C4-2B (cell line): ENCODE data around the gene NLRC5.

Source experiments
- H3K27ac ChIP-seq: fragments of 450-650 bp; 2 replicates; pipeline ENCODE4 v1.5.1; 2017
- CTCF ChIP-seq: fragments of 450-650 bp; conservative IDR thresholded peaks from 2 replicates; pipeline ENCODE4 v1.5.1; 2017; ENCODE audit warnings: mild to moderate bottlenecking
- ZFX ChIP-seq: fragments of 450-650 bp; IDR thresholded peaks from 2 replicates; pipeline ENCODE4 v1.6.1; 2017

Gene NLRC5

GRCh38 chr16:56950881-56951771 is 38.2 kb upstream of the NLRC5 start:
- H3K27ac ChIP-seq, result no peak overlapping the region
- peak; percentile 70 for TF ChIP-seq CTCF
- no peak for TF ChIP-seq ZFX

- TF ChIP-seq CTCF, result no peak
- TF ChIP-seq ZFX, result no peak
- H3K27ac ChIP-seq, result no peak overlapping the region
Measured at GRCh38 chr16:56953006-56953405, 36.4 kb upstream of the NLRC5 start.

- H3K27ac ChIP-seq, result no peak overlapping the region
- TF ChIP-seq CTCF, result no peak
- TF ChIP-seq ZFX, result no peak
Measured at GRCh38 chr16:56956076-56956475, 33.3 kb upstream of the NLRC5 start.

- H3K27ac ChIP-seq, result no peak overlapping the region
- TF ChIP-seq ZFX (no peak), CTCF (peak; percentile 24)
Measured at GRCh38 chr16:56956756-56957155, 32.6 kb upstream of the NLRC5 start.

- no peak for TF ChIP-seq CTCF
- no peak for TF ChIP-seq ZFX
- no peak overlapping the region for H3K27ac ChIP-seq
Measured at GRCh38 chr16:56960681-56961281, 28.6 kb upstream of the NLRC5 start.

GRCh38 chr16:56961386-56961785 is 28.0 kb upstream of the NLRC5 start:
- no peak for TF ChIP-seq CTCF
- no peak for TF ChIP-seq ZFX
- no peak overlapping the region for H3K27ac ChIP-seq

GRCh38 chr16:56961851-56962281 is 27.5 kb upstream of the NLRC5 start, which contains the start of gene CETP:
TSS of gene CETP (plus strand) at chr16:56961950. CDS start at chr16:56961980, 30 bp downstream.
- no peak within 1 kb of the TSS for H3K27ac ChIP-seq
- TF ChIP-seq CTCF (no peak), ZFX (no peak)
